WERI-Rb-1 (cell line): ENCODE data around the gene ENTHD1.

ENCODE experiments used
- DNase-seq: peaks from one replicate; pipeline ENCODE4 v3.0.0-alpha.2; 2020
- H3K27ac ChIP-seq: fragments of 250-450 bp; sonication (Bioruptor Pico); 2 replicates; pipeline ENCODE4 v1.5.1; 2020; ENCODE audit warnings: mild to moderate bottlenecking, moderate library complexity
- H3K27me3 ChIP-seq: fragments of 250-450 bp; sonication (Bioruptor Pico); 2 replicates; pipeline ENCODE4 v1.5.1; 2021; ENCODE audit warnings: mild to moderate bottlenecking, low read depth, moderate library complexity; ENCODE audit not compliant: insufficient read depth, severe bottlenecking
- H3K36me3 ChIP-seq: fragments of 250-450 bp; sonication (Bioruptor Pico); 2 replicates; pipeline ENCODE4 v1.5.1; 2020; ENCODE audit warnings: mild to moderate bottlenecking, moderate library complexity
- H3K4me3 ChIP-seq: 2 replicates; pipeline ENCODE4 v1.5.1; 2011; ENCODE audit warnings: low read depth, mild to moderate bottlenecking, control low read depth, low read length
- H3K9me3 ChIP-seq: fragments of 250-450 bp; sonication (Bioruptor Pico); 2 replicates; pipeline ENCODE4 v1.5.1; 2021; ENCODE audit warnings: mild to moderate bottlenecking, moderate library complexity; ENCODE audit not compliant: severe bottlenecking
- TF ChIP-seq, protein P1 (sequence below): IDR thresholded peaks from 2 replicates; pipeline ENCODE4 v1.5.1; 2011; ENCODE audit warnings: low read depth, mild to moderate bottlenecking, control low read depth, inconsistent platforms, low read length

ENTHD1 gene

GRCh38 chr22:39713799-39714290 is 179.7 kb downstream of the ENTHD1 start:
- H3K4me3 ChIP-seq = no peak overlapping the region
- no peak overlapping the region for H3K27ac ChIP-seq
- TF ChIP-seq, protein P1, sequence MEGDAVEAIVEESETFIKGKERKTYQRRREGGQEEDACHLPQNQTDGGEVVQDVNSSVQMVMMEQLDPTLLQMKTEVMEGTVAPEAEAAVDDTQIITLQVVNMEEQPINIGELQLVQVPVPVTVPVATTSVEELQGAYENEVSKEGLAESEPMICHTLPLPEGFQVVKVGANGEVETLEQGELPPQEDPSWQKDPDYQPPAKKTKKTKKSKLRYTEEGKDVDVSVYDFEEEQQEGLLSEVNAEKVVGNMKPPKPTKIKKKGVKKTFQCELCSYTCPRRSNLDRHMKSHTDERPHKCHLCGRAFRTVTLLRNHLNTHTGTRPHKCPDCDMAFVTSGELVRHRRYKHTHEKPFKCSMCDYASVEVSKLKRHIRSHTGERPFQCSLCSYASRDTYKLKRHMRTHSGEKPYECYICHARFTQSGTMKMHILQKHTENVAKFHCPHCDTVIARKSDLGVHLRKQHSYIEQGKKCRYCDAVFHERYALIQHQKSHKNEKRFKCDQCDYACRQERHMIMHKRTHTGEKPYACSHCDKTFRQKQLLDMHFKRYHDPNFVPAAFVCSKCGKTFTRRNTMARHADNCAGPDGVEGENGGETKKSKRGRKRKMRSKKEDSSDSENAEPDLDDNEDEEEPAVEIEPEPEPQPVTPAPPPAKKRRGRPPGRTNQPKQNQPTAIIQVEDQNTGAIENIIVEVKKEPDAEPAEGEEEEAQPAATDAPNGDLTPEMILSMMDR = no peak
- H3K9me3 ChIP-seq = no peaks in the 10 kb centered on the region
- H3K36me3 ChIP-seq = no peaks in the 10 kb centered on the region
- DNase-seq = no peak
- H3K27me3 ChIP-seq = no peaks in the 10 kb centered on the region

GRCh38 chr22:39712751-39713525 is 180.6 kb downstream of the ENTHD1 start:
- DNase-seq = no peak
- H3K27ac ChIP-seq = no peak overlapping the region
- no peak overlapping the region for H3K4me3 ChIP-seq
- H3K27me3 ChIP-seq = no peaks in the 10 kb centered on the region
- H3K9me3 ChIP-seq = no peaks in the 10 kb centered on the region
- TF ChIP-seq, protein P1 = no peak
- no peaks in the 10 kb centered on the region for H3K36me3 ChIP-seq

GRCh38 chr22:39712081-39712480 is 181.5 kb downstream of the ENTHD1 start:
- Histone ChIP-seq H3K4me3 (no peak overlapping the region), H3K36me3 (no peaks in the 10 kb centered on the region), H3K9me3 (no peaks in the 10 kb centered on the region), H3K27me3 (no peaks in the 10 kb centered on the region), H3K27ac (no peak overlapping the region)
- TF ChIP-seq, protein P1 = no peak
- no peak for DNase-seq

DNA sequence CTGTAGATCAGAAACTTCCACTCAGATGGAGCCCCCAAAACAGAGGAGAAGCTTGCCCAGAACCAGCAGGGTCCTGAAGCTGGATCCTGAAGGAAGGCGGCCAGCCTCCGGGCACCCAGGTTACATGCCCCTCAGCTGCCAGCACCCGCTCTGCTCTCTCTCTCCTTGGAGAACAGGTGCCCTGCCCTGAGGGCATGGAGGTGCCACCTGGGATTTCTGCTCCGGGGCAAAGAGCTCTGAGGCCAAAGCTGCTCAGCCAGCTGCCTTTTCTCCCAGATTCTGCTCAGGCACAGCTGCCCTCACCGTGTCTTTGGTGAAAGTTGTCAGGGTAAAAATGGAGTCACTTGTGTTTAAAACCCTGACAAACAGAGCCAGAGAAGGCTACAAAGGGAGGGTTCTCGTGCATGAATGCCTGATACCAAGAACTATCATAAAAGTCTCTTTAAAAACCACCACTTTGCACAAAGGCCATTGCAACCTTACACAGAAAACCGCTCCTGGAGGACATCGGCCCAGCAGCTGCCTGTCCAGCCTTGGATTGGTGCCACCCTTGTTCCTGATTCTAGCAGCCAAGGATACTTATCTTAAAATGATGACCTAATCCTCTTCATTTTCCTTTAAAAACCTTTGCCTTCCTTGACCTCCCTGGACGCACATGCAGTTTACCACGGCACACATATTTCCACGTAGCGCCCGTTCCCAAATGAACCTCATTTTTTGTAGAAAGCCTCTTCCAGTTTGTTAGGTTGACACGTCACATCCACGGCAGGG is 183.0 kb downstream of the ENTHD1 start:
- H3K9me3 ChIP-seq = no peaks in the 10 kb centered on the region
- no peaks in the 10 kb centered on the region for H3K27me3 ChIP-seq
- no peaks in the 10 kb centered on the region for H3K36me3 ChIP-seq
- no peak for DNase-seq
- TF ChIP-seq, protein P1 = no peak
- H3K4me3 ChIP-seq = no peak overlapping the region
- H3K27ac ChIP-seq = no peak overlapping the region

- no peaks in the 10 kb centered on the region for H3K9me3 ChIP-seq
- H3K27me3 ChIP-seq = no peaks in the 10 kb centered on the region
Measured at GRCh38 chr22:39707816-39708215, 185.7 kb downstream of the ENTHD1 start.

More at GRCh38 chr22:39707816-39708215, 185.7 kb downstream of the ENTHD1 start:
- peak; percentile 53 for DNase-seq
- peak overlapping the region; percentile 97 for H3K27ac ChIP-seq
- TF ChIP-seq, protein P1 = no peak
- H3K36me3 ChIP-seq = no peaks in the 10 kb centered on the region
- no peak overlapping the region for H3K4me3 ChIP-seq
